ENCODE results near the gene MYO16.

The MYO16 gene

DNA sequence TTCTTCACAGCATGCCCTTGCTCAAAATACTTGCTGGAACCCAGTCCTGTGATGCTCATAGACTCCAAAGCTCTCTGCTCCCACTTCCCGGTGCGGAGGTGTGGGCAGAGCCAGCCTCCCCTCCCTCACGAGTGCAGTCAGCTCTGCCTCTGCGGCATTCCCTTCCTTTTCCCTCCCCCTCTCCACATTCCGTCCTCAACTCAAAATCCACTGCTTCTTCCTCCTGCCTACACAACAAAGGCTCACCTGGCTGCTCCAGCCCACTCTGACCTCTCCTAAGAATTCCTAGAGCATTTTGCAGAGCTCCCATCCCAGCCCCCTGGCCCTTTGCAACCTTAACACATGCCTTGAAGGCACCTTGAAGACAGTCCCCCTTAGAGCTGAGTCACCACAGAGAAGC, 527.9 kb downstream of the MYO16 start:
- DNase-seq (ENCODE audit: extremely low read depth, low read depth), result no peak

DNA sequence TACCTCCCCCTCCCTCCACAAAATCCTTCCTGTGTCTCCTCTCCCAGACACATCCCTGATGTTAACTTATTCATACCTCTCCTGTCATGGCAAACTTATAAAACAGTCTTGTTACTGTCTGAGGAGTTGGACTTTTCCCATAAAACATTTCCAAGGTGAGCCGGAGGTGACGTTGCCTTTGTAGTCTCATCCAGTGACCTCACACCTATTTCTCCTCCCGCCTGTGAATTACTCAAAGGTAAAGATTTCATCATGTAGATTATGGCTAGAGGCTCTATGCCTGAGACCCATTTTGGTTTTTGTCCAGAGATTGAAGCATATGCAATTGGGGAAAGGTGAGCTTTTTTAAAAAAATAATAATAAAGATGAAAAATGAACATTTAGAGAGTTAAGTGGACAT, 529.0 kb downstream of the MYO16 start:
- TF ChIP-seq, protein P1, sequence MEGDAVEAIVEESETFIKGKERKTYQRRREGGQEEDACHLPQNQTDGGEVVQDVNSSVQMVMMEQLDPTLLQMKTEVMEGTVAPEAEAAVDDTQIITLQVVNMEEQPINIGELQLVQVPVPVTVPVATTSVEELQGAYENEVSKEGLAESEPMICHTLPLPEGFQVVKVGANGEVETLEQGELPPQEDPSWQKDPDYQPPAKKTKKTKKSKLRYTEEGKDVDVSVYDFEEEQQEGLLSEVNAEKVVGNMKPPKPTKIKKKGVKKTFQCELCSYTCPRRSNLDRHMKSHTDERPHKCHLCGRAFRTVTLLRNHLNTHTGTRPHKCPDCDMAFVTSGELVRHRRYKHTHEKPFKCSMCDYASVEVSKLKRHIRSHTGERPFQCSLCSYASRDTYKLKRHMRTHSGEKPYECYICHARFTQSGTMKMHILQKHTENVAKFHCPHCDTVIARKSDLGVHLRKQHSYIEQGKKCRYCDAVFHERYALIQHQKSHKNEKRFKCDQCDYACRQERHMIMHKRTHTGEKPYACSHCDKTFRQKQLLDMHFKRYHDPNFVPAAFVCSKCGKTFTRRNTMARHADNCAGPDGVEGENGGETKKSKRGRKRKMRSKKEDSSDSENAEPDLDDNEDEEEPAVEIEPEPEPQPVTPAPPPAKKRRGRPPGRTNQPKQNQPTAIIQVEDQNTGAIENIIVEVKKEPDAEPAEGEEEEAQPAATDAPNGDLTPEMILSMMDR (IDR thresholded peaks at IDR 0.05; ENCODE audit: low read depth, low read length), result no peak
- no peak for DNase-seq (ENCODE audit: extremely low read depth, low read depth)

More for the DNA sequence above, 527.9 kb downstream of the MYO16 start:
- TF ChIP-seq, protein P1 (IDR thresholded peaks at IDR 0.05; ENCODE audit: low read depth, low read length), result no peak

DNA sequence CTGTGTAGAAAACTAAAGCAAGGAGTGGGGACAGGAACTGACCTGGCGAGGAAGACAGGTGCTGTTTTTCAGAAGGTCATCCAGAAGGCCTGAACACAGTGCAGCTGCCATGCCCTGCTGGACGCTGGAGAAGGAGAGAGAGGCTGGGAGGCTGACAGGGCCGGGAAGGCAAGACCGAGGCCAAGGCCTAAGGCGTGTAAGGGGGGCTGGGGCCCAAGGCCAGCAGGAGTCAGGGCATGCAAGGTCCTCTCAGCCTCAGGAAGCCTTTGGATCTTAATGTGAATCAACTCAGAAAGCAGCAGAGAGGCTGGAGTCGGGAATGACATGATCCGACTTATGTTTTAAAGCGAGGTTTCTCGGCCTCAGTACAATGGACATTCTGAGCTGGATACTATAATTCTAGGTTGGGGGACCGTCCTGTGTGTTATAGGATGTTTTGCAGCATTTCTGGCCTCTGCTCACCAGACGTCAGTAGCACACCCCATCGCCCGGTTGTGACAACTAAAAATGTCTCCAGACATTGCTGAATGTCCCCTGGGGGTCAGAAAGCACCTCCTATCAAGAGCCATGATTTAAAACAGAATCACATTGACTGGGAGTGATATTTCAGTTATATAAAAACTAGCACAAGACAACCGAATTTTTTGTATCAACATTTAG, 530.4 kb downstream of the MYO16 start:
- no peak for DNase-seq (ENCODE audit: extremely low read depth, low read depth)
- TF ChIP-seq, protein P1 (IDR thresholded peaks at IDR 0.05; ENCODE audit: low read depth, low read length), result no peak

DNA sequence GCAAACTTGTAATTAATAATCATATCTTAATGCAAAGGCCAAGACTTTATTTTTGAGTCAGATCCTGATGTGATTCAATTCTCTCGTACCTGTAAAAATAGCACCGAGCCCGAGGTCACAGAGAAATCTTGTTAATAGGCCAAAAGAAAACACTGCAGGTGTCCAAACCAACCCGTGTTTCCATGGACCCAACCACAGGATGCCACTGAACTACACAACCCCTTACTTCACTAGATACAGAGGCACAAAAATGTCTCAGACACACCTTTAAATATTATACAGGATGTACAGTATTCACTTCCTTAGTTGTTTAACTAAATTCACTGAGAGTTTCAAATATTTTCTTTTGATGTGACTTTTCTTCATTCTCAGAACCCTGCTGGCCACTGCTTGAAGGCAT, 530.9 kb downstream of the MYO16 start:
- DNase-seq (ENCODE audit: extremely low read depth, low read depth), result no peak
- TF ChIP-seq, protein P1 (IDR thresholded peaks at IDR 0.05; ENCODE audit: low read depth, low read length), result no peak

DNA sequence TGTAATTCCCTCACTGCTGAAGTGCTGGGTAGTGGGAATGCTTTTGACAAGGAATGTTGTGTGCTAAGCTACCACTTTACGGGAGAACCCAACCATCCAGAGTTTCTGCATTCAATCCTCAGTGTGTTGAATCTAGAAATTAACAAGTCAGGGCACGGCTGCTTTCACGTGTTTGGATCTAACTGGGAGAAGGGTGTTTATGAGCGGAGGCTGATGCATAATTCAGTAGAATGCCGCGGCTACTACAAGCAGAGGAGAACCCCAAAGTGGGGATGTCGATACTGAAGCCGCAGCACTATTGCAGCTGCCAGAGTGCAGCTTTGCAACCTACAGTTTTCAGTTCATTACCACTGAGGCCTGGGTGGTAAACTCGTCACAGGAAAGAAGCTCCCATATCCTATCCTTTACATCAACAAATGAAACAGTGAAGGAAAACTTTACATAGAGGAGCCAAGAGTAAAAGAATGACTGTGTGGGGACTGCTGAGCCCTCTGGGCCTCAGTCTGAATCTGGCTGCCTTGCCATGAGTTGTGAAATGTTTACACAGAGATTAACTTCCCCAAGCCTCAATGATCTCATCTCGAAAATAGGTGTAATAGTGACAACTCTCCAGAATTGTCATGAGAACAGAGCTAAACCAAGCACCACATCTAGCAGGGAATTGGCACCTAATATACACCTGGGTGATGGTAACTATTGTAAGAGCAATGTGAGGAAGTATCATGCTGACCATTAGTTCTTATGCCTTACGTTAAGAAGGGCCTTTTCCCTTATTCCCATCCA, 531.7 kb downstream of the MYO16 start:
- DNase-seq (ENCODE audit: extremely low read depth, low read depth), result no peak
- TF ChIP-seq, protein P1 (IDR thresholded peaks at IDR 0.05; ENCODE audit: low read depth, low read length), result no peak

DNA sequence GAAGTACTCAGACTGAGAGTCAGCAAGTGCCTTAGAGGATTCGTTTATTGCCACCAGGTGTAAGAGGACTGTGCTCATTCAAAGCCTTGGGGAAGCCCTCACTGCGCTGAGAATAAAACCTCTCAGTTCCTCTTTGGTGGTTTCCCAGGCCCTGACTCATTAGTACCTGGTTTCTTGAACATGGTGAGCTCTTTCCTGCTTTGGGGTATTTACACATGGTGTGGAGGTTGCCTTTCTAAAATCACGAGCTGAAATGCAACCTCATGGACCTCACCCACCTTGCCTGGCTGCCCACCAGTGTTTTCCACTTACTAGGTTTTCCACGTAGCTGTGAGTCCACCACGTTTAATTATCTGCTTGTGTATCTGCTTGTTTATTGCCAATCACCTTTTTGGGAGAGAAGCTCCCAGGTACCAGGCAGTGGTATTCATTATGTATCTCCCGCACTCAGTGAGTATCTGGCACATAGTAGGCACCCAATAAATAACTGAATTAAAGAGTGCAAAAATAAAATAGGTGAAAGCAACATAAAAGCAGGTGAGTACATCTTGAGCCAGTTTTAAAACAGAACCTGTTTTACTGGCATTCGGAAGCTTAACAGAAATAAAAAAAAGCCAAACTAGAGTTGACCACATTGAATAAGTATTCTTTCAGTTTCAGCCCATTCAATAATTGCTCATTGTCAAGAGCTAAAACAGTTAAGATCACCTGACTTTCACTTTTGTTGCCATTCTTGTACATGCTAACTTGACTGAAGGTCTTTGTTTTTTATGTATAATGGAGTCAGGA, 533.0 kb downstream of the MYO16 start:
- no peak for DNase-seq (ENCODE audit: extremely low read depth, low read depth)
- TF ChIP-seq, protein P1 (IDR thresholded peaks at IDR 0.05; ENCODE audit: low read depth, low read length), result no peak

DNA sequence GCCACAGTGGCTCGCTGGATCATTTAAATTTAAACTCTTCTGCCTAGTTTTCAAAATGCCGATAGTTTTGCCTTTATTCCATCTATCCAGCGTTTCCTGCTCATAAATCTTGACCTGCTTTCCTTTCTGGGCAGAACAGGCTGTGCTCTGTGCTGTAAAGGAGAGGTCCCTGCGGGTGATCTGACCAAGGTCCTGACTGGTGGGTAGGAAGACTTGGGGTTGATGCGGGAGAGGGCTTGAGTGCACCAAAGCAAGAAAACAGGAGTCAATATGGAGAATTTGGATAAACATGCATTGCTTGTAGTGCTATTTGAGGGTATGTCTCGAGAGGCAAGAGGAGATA, 533.6 kb downstream of the MYO16 start:
- no peak for DNase-seq (ENCODE audit: extremely low read depth, low read depth)

More for the DNA sequence above, 533.6 kb downstream of the MYO16 start:
- TF ChIP-seq, protein P1 (IDR thresholded peaks at IDR 0.05; ENCODE audit: low read depth, low read length), result no peak
